ENCODE results near the gene NOL4L. TPM values are rescaled to one million over a fixed set of nuclear protein-coding genes. Genes with fewer than 3 reads are reported as not detected.
"Not testable (repeated sequence)": the region's sequence is repeated elsewhere in the genome, so short reads cannot be mapped to it uniquely, and the experiment has no call there.

Gene NOL4L
- total and polyA plus RNA-seq, 5 experiments from 2014 or later: 10.0 to 66.1 (median 21.5) TPM

DNA sequence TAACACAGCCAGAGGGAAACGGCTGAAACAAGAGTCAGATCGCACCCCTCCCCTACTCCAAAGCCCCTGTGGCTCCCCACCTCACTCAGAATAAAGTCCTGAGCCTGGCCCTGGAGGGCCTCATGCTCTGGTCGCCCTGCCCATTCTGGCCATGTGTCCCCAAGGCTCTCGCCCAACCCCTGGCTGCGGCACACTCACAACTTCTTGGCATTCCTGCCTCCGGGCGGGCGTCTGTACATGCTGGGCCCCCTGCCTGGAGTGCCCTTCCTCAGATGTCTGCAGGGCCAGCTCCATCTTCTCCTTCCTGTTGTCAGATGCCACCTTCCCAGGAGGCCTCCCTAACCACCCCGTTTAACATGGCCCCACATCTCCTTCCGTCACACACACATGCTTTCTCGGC is 17.1 kb upstream of the NOL4L start:
- Mint-ChIP-seq H3K9me3 (no peaks in the 10 kb centered on the region), H3K27me3 (no peaks in the 10 kb centered on the region), H3K36me3 (no peaks in the 10 kb centered on the region), H3K27ac (peak overlapping the region in 1 of 10 donors; percentile 10), H3K4me1 (peaks cover 0 to 14% (median 1%) of the 10 kb centered on the region in 4 donors), H3K4me3 (no peak overlapping the region)
- DNase-seq (no peak), ATAC-seq (no peak)
- POLR2A ChIA-PET: no interaction called here

DNA sequence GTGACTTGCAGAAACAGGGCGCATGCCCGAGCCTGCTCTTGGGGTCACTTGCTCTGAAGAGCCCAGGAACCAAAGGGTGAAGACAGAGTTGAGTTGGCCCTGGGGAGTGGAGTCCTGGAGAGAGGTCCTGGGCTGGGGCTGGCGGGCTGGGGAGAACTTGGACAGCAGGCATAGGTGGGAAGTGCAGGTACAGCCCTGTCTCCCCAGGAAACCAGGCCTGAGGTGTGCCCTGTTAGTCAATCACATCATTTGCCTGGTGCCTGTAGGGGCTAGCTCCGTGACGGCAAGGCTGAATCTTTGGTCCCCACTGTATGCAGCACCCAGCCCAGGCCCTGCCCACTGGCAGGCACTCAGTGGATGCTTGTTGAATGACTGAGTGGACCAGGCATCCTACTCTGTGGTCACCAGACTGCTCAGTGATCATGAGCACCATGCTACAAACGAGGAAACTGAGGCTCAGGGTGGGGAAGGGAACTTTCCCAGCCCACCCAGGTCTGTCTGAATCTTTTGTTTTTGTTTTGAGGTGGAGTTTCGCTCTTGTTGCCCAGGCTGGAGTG is 15.6 kb upstream of the NOL4L start:
- no peak for DNase-seq
- POLR2A ChIA-PET: no interaction called here

DNA sequence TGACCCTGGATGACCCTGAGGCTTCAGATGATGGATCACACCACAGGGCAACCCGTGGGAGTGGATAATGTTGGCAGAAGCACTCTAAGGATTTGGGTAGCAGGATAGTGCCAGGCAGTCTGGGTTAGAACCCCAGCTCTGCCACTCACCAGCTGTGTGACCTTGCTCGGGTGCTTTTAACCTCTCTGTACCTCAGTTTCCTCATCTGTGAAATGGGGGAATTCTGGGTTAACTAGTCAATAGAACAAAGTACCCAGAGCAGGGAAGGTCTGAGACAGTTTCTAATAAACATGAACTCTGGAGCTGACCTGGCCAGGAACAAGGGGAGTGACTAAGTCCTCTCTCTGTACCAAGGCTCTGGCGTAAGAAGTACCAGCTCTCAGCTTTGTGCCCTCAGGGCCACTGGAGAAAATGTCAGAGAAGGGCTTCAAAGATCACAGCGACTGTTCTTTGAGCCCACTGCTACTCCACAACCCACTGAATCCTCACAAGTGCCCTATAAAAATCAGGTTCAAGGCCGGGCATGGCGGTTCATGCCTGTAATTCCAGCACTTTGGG is 14.7 kb upstream of the NOL4L start:
- no peak for ATAC-seq
- no peaks in the 10 kb centered on the region for H3K36me3 Mint-ChIP-seq
- POLR2A ChIA-PET: interaction anchor here (0.6 kb wide), 2 partner anchors 12 to 260 kb away, joined by 3 to 4 read pairs; no protein-coding TSS in a partner anchor
- H3K4me3 Mint-ChIP-seq: no peak overlapping the region
- no peaks in the 10 kb centered on the region for H3K27me3 Mint-ChIP-seq
- H3K4me1 Mint-ChIP-seq: peaks cover 0 to 14% (median 5%) of the 10 kb centered on the region in 4 donors
- H3K9me3 Mint-ChIP-seq: no peaks in the 10 kb centered on the region
- H3K27ac Mint-ChIP-seq: no peak overlapping the region
- no peak for DNase-seq

More for the DNA sequence above, 15.6 kb upstream of the NOL4L start:
- ATAC-seq: no peak
- H3K9me3 Mint-ChIP-seq: no peaks in the 10 kb centered on the region
- H3K27ac Mint-ChIP-seq: no peak overlapping the region
- H3K4me3 Mint-ChIP-seq: no peak overlapping the region
- no peaks in the 10 kb centered on the region for H3K27me3 Mint-ChIP-seq
- H3K36me3 Mint-ChIP-seq: no peaks in the 10 kb centered on the region
- H3K4me1 Mint-ChIP-seq: peaks cover 0 to 16% (median 4%) of the 10 kb centered on the region in 4 donors

DNA sequence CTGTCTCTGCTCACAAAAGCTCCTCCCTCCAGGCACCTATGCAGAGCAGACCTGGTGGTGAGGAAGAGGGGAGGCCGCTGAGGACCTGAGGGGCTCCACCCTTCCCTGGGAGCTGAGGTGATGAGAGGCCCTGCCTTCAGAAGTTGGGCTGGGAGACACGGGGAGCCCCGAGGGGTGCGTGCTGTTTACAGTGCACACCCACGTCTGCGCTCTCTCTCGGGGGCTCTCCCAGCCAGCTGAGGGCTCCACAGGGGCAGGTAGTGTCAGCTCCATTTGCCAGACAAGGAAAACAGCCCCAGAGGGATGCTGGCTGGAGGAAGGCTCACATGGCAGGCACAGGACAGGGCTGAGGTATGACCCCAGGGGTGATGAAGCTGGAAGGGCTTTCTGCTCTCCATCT is 13.5 kb upstream of the NOL4L start:
- Mint-ChIP-seq H3K27ac (peak overlapping the region in 1 of 10 donors; percentile 49), H3K9me3 (no peaks in the 10 kb centered on the region), H3K4me3 (no peak overlapping the region), H3K36me3 (no peaks in the 10 kb centered on the region), H3K27me3 (no peaks in the 10 kb centered on the region), H3K4me1 (peaks cover 0 to 10% (median 7%) of the 10 kb centered on the region in 4 donors)
- ATAC-seq: no peak
- POLR2A ChIA-PET: interaction anchor here (0.9 kb wide), 1 partner anchor 16 kb away, joined by 3 read pairs; no protein-coding TSS in a partner anchor
- DNase-seq: no peak

DNA sequence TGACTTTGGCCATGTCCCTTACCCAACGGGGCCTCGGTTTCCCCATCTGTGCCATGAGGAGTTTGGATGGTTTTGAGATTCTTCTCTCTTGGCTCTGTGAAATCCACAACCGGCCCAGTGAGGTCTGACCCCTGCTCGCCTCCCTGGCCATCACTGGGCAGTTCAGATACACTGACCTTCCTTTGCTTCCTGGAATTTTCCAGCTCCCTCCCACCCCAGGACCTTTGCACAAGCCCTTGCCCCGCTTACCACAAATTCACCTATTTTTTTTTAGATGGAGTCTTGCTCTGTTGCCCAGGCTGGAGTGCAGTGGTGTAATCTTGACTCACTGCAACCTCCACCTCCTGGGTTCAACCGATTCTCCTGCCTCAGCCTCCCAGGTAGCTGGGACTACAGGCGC is 12.6 kb upstream of the NOL4L start:
- Mint-ChIP-seq H3K4me3 (no peak overlapping the region), H3K36me3 (no peaks in the 10 kb centered on the region), H3K4me1 (peaks cover 0 to 9% (median 7%) of the 10 kb centered on the region in 4 donors), H3K9me3 (no peaks in the 10 kb centered on the region), H3K27ac (no peak overlapping the region), H3K27me3 (no peaks in the 10 kb centered on the region)
- ATAC-seq (no peak), DNase-seq (no peak)
- POLR2A ChIA-PET: no interaction called here

DNA sequence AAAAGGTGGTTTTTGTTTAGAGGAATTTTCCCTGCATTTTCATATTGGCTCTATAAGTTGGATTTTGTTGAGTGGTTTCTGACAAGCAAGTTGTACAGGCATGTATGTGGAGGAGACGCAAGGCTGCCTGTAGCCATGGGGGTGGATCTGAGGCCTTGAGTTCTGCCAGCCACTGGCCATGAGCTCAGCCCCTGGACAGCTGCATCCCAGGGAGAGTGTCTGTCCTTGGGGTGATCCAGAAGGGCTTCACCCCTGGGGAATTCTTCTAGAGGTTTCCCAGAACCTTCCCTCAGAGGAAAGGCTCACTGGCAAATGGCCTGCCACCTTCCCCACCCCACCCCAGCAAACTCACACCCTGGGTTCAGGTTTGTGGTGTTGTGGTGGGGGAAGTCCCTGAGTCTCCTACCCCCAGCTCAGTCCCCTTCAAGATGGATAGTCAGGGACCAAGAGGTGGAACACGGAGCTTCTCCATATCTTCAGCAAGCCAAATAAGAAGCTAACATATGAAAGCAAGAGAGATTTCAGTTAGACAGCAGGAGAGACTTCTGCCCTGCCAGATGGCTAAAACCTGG is 11.6 kb upstream of the NOL4L start:
- Mint-ChIP-seq H3K27ac (peak overlapping the region in 1 of 10 donors; percentile 56), H3K27me3 (no peaks in the 10 kb centered on the region), H3K4me3 (no peak overlapping the region), H3K9me3 (no peaks in the 10 kb centered on the region), H3K4me1 (peaks cover 0 to 9% (median 4%) of the 10 kb centered on the region in 4 donors), H3K36me3 (no peaks in the 10 kb centered on the region)
- no peak for ATAC-seq
- no peak for DNase-seq
- POLR2A ChIA-PET: no interaction called here

DNA sequence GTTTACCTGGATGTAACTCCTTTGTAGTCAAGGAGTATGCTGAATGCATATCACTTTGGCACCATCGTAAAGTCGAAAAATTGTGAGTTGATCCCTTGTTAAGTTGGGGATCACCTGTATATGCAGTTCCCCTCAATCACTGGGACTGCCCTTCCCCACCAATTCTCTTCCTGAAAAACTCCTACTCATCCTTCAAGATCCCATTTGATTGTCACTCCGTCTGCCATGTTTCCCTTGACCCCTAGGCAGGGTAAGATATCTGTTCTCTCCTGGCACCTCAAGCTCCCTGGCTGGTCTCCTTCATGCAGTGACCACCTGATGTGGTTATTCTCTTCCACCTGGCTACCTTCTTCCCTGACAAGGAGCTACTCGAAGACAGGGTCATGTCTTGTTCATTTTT is 10.0 kb upstream of the NOL4L start:
- H3K9me3 Mint-ChIP-seq: no peaks in the 10 kb centered on the region
- H3K36me3 Mint-ChIP-seq: no peaks in the 10 kb centered on the region
- ATAC-seq (no peak), DNase-seq (no peak)
- peak overlapping the region in 1 of 10 donors; percentile 11 for H3K27ac Mint-ChIP-seq
- H3K4me1 Mint-ChIP-seq: peaks cover 0 to 9% (median 4%) of the 10 kb centered on the region in 4 donors
- H3K27me3 Mint-ChIP-seq: no peaks in the 10 kb centered on the region
- H3K4me3 Mint-ChIP-seq: no peak overlapping the region
- POLR2A ChIA-PET: interaction anchor here (1.2 kb wide), 1 partner anchor 10 kb away, joined by 3 read pairs; the partner anchor contains the start of gene NOL4L

DNA sequence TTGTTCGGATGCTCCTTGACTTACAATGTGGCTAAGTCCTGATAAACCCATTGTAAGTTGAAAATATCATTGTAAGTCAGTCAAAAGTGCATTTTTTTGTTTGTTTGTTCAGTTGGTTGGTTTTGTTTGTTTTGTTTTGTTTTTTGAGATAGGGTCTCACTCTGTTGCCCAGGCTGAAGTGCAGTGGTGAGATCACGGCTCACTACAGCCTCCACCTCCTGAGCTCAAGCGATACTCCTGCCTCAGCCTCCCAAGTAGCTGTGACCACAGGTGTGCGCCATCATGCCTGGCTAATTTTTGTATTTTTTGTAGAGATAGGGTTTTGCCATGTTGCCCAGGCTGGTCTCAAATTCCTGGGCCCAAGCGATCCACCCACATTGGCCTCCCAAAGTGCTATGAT is 9.5 kb upstream of the NOL4L start:
- not testable (repeated sequence) for H3K36me3 Mint-ChIP-seq, H3K4me1 Mint-ChIP-seq, H3K4me3 Mint-ChIP-seq, DNase-seq, ATAC-seq, H3K27me3 Mint-ChIP-seq, H3K9me3 Mint-ChIP-seq
- POLR2A ChIA-PET: interaction anchor here (1.2 kb wide), 1 partner anchor 9 kb away, joined by 3 read pairs; the partner anchor contains the start of gene NOL4L
- peak overlapping the region in 2 of 10 donors; percentile 44 to 83 for H3K27ac Mint-ChIP-seq

DNA sequence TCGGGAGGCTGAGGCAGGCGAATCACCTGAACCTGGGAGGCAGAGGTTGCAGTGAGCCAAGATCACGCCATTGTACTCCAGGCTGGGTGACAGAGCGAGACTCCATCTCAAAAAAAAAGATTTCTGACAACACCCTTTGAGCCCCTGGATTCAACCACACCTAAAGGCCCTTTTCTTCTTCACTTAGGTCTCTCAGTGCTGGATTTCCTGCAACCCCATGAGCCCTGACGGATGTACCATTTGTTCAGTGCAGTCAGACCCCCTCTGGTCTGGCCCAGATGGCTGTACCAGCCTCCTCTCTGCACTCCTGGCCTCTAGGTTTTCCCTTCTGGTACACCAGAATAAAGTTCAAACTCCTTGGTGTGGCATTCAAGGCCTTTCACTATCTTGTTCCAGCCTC is 9.1 kb upstream of the NOL4L start:
- H3K36me3 Mint-ChIP-seq: no peaks in the 10 kb centered on the region
- peak overlapping the region in 2 of 10 donors; percentile 44 to 83 for H3K27ac Mint-ChIP-seq
- POLR2A ChIA-PET: no interaction called here
- no peak overlapping the region for H3K4me3 Mint-ChIP-seq
- ATAC-seq (no peak), DNase-seq (no peak)
- no peaks in the 10 kb centered on the region for H3K9me3 Mint-ChIP-seq
- H3K27me3 Mint-ChIP-seq: no peaks in the 10 kb centered on the region
- peaks cover 0 to 9% (median 4%) of the 10 kb centered on the region in 4 donors for H3K4me1 Mint-ChIP-seq

DNA sequence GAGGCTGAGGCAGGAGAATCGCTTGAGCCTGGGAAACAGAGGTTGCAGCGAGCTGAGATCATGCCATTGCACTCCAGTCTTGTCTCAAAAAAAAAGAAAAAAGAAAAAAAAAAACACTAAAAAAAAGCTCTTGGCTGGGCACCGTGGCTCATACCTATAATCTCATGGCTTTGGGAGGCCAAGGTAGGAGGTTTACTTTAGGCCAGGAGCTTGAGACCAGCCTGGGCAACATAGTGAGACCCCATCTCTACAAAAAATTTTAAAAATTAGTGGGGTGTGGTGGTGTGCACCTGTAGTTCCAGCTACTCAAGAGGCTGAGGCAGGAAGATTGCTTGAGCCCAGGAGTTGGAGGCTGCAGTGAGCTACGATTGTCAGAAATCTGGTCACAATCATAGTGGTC is 7.5 kb upstream of the NOL4L start:
- H3K27me3 Mint-ChIP-seq, H3K9me3 Mint-ChIP-seq, H3K27ac Mint-ChIP-seq, H3K36me3 Mint-ChIP-seq, H3K4me3 Mint-ChIP-seq, H3K4me1 Mint-ChIP-seq, DNase-seq, ATAC-seq: not testable (repeated sequence)
- POLR2A ChIA-PET: interaction anchor here (1.0 kb wide), 1 partner anchor 57 kb away, joined by 4 read pairs; no protein-coding TSS in a partner anchor

DNA sequence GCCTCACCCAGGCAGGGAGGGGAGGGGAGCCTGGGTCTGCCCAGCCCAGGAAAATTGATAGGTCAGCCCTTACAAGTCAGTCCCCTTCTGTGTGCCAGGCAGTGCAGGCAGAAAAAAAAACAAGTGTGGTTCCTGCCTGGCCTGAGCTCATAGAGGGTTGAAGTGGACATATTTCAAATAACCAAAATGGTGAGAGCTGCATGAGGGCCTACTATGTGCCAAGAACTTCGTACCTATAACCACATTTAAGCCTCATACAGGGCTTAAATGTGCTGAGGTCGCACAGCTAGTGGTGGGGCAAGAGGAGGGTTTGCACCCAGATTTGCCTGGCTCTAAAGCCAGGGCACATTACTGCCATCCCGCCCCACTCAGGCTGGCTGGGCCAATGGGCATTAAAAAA is 6.9 kb upstream of the NOL4L start:
- peaks cover 8 to 15% (median 11%) of the 10 kb centered on the region in 4 donors for H3K4me1 Mint-ChIP-seq
- no peaks in the 10 kb centered on the region for H3K27me3 Mint-ChIP-seq
- no peak overlapping the region for H3K4me3 Mint-ChIP-seq
- POLR2A ChIA-PET: interaction anchor here (0.7 to 1.0 kb wide), 3 partner anchors 15 to 56 kb away, joined by 3 to 10 read pairs (median 4); no protein-coding TSS in a partner anchor
- DNase-seq: no peak
- no peak overlapping the region for H3K27ac Mint-ChIP-seq
- ATAC-seq: no peak
- no peaks in the 10 kb centered on the region for H3K36me3 Mint-ChIP-seq
- H3K9me3 Mint-ChIP-seq: no peaks in the 10 kb centered on the region

DNA sequence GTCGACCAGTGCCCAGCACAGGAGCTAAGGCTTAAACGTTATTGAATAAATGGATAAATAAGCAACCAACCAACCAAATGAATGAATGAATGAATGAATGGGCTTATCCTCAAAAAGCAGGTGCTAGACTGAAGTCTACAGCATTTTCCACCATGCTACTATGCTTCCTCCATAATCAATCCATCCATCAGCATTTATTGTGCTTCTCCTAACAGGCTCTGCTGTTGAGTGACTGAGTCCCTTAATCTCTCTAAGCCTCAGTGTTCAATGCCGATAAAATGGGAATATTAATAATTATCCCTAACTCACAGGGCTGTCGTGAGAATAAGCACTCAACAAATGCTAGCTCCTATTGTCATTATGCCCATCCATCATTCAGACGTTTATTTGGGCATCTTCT is 4.6 kb upstream of the NOL4L start:
- H3K27me3 Mint-ChIP-seq: no peaks in the 10 kb centered on the region
- ATAC-seq (no peak), DNase-seq (no peak)
- no peaks in the 10 kb centered on the region for H3K9me3 Mint-ChIP-seq
- POLR2A ChIA-PET: interaction anchor here (5.6 kb wide), 1 partner anchor 53 kb away, joined by 98 read pairs; no protein-coding TSS in a partner anchor
- H3K4me3 Mint-ChIP-seq: no peak overlapping the region
- H3K4me1 Mint-ChIP-seq: peaks cover 17 to 27% (median 24%) of the 10 kb centered on the region in 4 donors
- peaks cover 0 to 3% (median 0%) of the 10 kb centered on the region in 3 donors for H3K36me3 Mint-ChIP-seq
- H3K27ac Mint-ChIP-seq: no peak overlapping the region

DNA sequence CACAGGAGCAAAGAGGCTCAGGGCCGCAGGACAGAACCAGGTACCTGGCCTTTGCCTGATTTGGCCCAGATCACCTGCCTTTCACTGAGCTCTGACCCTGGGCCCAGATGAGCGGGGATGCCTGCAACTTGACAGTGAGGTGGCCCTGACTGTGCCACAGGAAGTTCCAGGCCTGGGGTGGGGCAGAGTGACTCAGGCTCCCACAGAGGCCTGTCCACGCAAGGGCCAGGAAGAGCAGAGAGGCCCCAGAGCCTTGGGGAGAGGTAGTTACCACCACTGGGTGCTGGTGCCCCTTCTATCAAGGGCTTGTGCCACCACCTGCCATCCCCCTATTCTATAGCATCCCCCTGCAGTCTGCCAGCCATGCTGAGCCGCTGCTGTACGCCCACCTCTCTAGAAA is 4.1 kb upstream of the NOL4L start:
- no peaks in the 10 kb centered on the region for H3K9me3 Mint-ChIP-seq
- peaks cover 17 to 27% (median 23%) of the 10 kb centered on the region in 4 donors for H3K4me1 Mint-ChIP-seq
- peaks cover 0 to 3% (median 0%) of the 10 kb centered on the region in 3 donors for H3K36me3 Mint-ChIP-seq
- no peak for ATAC-seq
- H3K4me3 Mint-ChIP-seq: no peak overlapping the region
- H3K27ac Mint-ChIP-seq: no peak overlapping the region
- POLR2A ChIA-PET: interaction anchor here (5.6 kb wide), 1 partner anchor 52 kb away, joined by 98 read pairs; no protein-coding TSS in a partner anchor
- H3K27me3 Mint-ChIP-seq: no peaks in the 10 kb centered on the region
- DNase-seq: no peak

Data from naive thymus-derived CD8-positive, alpha-beta T cell (primary cell).